T-helper 1 cell treated with Interleukin-12 subunit alpha and Interleukin-12 subunit beta and Interleukin-4 antibody, amounts not matched to agents 30 μg/mL and 1 μg/mL, for 36 hours (primary cell): ENCODE results near the gene SLC10A1.
"Not testable (repeated sequence)": the region's sequence is repeated elsewhere in the genome, so short reads cannot be mapped to it uniquely, and the experiment has no call there.

ENCODE experiments used
- H3K27ac Mint-ChIP-seq: one replicate; pipeline ENCODE4 v1.8.0; 2021; ENCODE audit warnings: mild to moderate bottlenecking, mixed read lengths
- H3K27me3 Mint-ChIP-seq: one replicate; pipeline ENCODE4 v1.8.0; 2021; ENCODE audit warnings: low read depth, mixed read lengths
- H3K36me3 Mint-ChIP-seq: one replicate; pipeline ENCODE4 v1.8.0; 2021; ENCODE audit warnings: low read depth, mixed read lengths
- H3K4me1 Mint-ChIP-seq: one replicate; pipeline ENCODE4 v1.8.0; 2021; ENCODE audit warnings: low read depth, mixed read lengths
- H3K4me3 Mint-ChIP-seq: one replicate; pipeline ENCODE4 v1.8.0; 2021; ENCODE audit warnings: mild to moderate bottlenecking, moderate library complexity, mixed read lengths
- H3K9me3 Mint-ChIP-seq: one replicate; pipeline ENCODE4 v1.8.0; 2021; ENCODE audit warnings: mixed read lengths

The SLC10A1 gene

GRCh38 chr14:69736405-69736804 is 60.6 kb downstream of the SLC10A1 start:
- not testable (repeated sequence) for H3K36me3 Mint-ChIP-seq, H3K27ac Mint-ChIP-seq, H3K4me3 Mint-ChIP-seq, H3K9me3 Mint-ChIP-seq, H3K4me1 Mint-ChIP-seq
- H3K27me3 Mint-ChIP-seq = peaks cover 15% of the 10 kb centered on the region

- Mint-ChIP-seq H3K27me3 (peaks cover 15% of the 10 kb centered on the region), H3K4me1 (peaks cover 24% of the 10 kb centered on the region)
- H3K4me3 Mint-ChIP-seq, H3K27ac Mint-ChIP-seq, H3K36me3 Mint-ChIP-seq, H3K9me3 Mint-ChIP-seq: not testable (repeated sequence)
Observed at GRCh38 chr14:69731919-69732598, 65.0 kb downstream of the SLC10A1 start.

- Mint-ChIP-seq H3K9me3 (no peaks in the 10 kb centered on the region), H3K4me3 (peak overlapping the region; percentile 66), H3K4me1 (peaks cover 37% of the 10 kb centered on the region), H3K36me3 (no peaks in the 10 kb centered on the region), H3K27me3 (peaks cover 4% of the 10 kb centered on the region), H3K27ac (peak overlapping the region; percentile 72)
Observed at GRCh38 chr14:69727860-69728259, 69.2 kb downstream of the SLC10A1 start.

GRCh38 chr14:69726761-69727511 is 70.1 kb downstream of the SLC10A1 start:
- no peaks in the 10 kb centered on the region for H3K9me3 Mint-ChIP-seq
- H3K27ac Mint-ChIP-seq = peak overlapping the region; percentile 72
- H3K4me1 Mint-ChIP-seq = peaks cover 37% of the 10 kb centered on the region
- peaks cover 1% of the 10 kb centered on the region for H3K27me3 Mint-ChIP-seq
- peaks cover 1% of the 10 kb centered on the region for H3K36me3 Mint-ChIP-seq
- H3K4me3 Mint-ChIP-seq = peak overlapping the region; percentile 66
